GM12874 (cell line): Measurements from ENCODE around the gene ACTR3C.

Source experiments
- TF ChIP-seq, protein P1 (sequence below): IDR thresholded peaks from 2 replicates; pipeline ENCODE4 v1.5.1; 2011; ENCODE audit warnings: low read depth, mild to moderate bottlenecking, control low read depth, low read length, moderate library complexity; ENCODE audit not compliant: insufficient read depth

Gene ACTR3C

GRCh38 chr7:150332852-150333635 is 9.7 kb upstream of the ACTR3C start:
- TF ChIP-seq, protein P1, sequence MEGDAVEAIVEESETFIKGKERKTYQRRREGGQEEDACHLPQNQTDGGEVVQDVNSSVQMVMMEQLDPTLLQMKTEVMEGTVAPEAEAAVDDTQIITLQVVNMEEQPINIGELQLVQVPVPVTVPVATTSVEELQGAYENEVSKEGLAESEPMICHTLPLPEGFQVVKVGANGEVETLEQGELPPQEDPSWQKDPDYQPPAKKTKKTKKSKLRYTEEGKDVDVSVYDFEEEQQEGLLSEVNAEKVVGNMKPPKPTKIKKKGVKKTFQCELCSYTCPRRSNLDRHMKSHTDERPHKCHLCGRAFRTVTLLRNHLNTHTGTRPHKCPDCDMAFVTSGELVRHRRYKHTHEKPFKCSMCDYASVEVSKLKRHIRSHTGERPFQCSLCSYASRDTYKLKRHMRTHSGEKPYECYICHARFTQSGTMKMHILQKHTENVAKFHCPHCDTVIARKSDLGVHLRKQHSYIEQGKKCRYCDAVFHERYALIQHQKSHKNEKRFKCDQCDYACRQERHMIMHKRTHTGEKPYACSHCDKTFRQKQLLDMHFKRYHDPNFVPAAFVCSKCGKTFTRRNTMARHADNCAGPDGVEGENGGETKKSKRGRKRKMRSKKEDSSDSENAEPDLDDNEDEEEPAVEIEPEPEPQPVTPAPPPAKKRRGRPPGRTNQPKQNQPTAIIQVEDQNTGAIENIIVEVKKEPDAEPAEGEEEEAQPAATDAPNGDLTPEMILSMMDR: no peak

DNA sequence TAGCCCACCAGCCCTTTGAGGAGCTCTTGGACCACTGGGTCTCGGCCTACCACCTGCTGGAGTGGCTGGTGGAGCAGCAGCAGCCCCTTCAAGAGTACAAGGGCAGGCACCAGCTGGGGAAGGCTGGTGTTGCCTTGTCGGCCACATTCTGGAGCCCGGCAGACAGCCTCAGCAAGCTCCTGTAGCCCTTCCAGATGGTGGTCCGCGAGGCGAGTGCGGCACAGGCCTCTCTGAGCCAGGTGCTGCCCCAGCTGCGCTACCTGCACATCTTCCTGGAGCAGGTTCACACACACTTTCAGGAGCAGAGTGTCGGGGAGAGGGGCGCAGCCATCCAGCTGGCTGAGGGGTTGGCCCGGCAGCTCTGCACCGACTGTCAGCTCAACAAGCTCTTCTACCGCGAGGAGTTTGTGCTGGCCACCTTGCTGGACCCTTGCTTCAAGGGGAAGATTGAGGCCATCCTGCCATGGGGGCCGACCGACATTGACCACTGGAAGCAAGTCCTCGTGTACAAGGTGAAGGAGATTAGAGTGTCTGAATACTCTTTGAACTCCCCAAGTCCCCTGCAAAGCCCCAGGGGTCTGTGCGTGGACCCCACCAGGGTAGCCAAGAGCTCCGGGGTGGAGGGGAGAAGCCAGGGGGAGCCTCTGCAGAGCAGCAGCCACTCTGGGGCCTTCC is 7.0 kb upstream of the ACTR3C start:
- TF ChIP-seq, protein P1: no peak

DNA sequence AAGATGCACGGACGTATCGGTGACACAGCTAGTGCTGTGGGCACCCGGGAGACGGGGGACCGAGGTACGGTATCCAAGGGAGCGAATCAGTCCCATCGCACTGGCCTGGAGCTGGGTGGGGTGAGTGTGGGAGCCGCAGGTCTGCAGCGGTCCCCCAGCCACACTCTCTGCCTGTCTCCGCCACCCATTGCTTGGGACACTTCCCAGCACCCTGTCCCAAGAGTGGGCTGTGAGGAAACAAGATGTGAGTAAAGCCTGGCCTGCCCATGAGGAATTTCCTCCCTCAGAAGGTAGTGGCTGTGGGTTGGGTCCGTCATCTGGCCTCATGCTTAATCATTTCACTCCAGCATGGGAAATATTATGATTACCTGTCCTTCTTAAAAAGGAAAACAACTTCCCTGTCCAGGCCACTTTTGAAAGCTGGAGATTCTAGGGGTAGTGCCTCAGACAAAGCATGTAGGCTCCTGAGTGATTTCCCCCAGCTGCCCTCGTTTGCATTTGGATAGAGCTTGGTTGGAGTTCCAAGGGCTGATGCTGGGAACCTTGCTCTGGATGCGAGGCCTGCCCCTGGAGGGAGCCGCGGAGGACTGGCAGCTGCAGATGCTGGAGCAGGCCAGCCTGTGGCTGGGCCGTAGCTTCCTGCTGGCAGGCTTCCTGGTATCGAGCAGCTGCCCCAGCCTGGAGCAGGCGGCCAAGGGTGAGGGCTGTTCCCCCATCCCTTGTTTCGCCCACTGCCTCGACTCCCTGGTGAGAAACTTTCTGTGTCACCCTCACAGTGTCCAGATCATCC is 6.2 kb upstream of the ACTR3C start:
- TF ChIP-seq, protein P1: no peak

- TF ChIP-seq, protein P1: no peak
Measured at GRCh38 chr7:150327308-150327707, 4.0 kb upstream of the ACTR3C start.

GRCh38 chr7:150326657-150327268 is 3.4 kb upstream of the ACTR3C start:
- TF ChIP-seq, protein P1: no peak

DNA sequence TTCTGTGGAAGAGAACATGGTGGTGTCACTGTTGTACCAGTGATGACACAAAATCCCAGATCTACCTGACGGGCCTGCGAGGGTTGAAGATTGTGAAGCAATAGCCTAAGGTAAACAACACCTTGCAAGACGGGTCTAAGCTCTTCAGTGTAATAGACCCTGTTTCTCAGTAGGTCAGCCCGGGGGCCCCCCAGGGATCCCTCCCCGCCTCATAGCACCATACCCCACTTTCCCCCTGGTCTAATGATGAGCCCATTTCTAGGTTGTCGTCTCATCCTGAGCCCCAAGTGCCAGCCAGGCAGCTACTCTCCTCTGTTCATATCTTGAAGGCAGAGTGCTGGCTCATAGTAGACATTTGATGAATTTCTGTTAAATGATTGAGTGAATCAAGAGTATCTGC is 2.6 kb upstream of the ACTR3C start:
- TF ChIP-seq, protein P1: no peak
